ENCODE data around the gene PDHB. TPM values are rescaled to one million over a fixed set of nuclear protein-coding genes. Genes with fewer than 3 reads are reported as not detected.
A peak's percentile ranks its signal among the peaks of the same experiment; 100 is the strongest.

Gene PDHB
- total RNA-seq, 1 donor: 75.4 TPM

DNA sequence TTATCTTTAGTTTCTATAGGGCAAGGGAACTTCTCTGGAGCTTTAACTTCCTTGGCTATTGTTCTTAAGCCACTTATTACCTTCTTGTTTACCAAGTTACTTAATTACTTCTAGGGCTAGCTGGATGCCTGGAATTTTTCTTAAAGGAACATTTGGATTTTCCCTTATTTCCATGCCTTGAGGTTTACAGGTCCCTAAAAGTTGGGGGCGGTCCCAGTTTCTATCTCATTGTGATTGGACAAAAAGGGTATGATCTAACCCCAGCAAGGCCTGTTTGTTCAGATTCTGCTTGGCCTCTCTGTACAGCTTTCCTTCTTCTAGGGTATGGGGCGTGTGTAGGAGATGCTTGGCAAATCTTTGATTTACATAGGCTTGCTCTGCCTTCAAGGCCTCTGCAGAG is 17.4 kb downstream of the PDHB start:
- no peak overlapping the region for H3K4me3 ChIP-seq (ENCODE audit: low read depth, low read length)
- TF ChIP-seq, protein P1, sequence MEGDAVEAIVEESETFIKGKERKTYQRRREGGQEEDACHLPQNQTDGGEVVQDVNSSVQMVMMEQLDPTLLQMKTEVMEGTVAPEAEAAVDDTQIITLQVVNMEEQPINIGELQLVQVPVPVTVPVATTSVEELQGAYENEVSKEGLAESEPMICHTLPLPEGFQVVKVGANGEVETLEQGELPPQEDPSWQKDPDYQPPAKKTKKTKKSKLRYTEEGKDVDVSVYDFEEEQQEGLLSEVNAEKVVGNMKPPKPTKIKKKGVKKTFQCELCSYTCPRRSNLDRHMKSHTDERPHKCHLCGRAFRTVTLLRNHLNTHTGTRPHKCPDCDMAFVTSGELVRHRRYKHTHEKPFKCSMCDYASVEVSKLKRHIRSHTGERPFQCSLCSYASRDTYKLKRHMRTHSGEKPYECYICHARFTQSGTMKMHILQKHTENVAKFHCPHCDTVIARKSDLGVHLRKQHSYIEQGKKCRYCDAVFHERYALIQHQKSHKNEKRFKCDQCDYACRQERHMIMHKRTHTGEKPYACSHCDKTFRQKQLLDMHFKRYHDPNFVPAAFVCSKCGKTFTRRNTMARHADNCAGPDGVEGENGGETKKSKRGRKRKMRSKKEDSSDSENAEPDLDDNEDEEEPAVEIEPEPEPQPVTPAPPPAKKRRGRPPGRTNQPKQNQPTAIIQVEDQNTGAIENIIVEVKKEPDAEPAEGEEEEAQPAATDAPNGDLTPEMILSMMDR (IDR thresholded peaks at IDR 0.05; ENCODE audit: insufficient read depth, low read length): no peak
- no peak for DNase-seq (ENCODE audit: low read depth)

DNA sequence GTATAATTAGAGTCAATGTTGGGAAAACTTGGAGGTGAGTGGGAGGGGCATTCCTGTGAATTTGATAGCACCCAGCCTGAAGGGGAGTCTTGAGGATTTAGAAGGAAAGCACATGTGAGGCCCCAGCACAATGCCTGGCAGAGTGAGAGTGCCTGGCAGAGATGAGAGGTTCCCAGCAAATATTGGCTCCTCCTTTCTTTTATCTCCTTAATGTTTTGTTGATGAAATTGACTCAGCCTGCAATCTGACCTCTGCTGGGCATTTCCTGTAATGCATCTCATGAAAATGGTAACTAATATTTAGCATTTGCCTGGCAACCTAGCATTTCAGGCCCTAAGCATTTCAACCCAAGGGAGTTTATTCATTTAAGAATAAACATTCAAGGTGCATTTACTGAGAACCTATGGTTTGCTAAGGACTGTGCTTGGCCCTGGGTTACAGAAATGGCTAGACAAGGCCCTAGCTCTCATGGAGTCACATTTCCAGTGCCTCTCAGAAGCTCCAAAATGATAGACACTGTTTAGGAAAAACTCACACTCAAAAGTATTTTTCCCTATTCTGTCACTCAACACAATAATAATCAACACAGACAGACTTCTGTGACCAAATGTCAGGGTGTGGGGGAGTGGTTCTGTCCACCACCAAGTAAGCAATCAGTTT is 19.0 kb downstream of the PDHB start:
- TF ChIP-seq, protein P1 (IDR thresholded peaks at IDR 0.05; ENCODE audit: insufficient read depth, low read length): peak; percentile 78
- peak; percentile 88 for DNase-seq (ENCODE audit: low read depth)
- H3K4me3 ChIP-seq (ENCODE audit: low read depth, low read length): no peak overlapping the region

DNA sequence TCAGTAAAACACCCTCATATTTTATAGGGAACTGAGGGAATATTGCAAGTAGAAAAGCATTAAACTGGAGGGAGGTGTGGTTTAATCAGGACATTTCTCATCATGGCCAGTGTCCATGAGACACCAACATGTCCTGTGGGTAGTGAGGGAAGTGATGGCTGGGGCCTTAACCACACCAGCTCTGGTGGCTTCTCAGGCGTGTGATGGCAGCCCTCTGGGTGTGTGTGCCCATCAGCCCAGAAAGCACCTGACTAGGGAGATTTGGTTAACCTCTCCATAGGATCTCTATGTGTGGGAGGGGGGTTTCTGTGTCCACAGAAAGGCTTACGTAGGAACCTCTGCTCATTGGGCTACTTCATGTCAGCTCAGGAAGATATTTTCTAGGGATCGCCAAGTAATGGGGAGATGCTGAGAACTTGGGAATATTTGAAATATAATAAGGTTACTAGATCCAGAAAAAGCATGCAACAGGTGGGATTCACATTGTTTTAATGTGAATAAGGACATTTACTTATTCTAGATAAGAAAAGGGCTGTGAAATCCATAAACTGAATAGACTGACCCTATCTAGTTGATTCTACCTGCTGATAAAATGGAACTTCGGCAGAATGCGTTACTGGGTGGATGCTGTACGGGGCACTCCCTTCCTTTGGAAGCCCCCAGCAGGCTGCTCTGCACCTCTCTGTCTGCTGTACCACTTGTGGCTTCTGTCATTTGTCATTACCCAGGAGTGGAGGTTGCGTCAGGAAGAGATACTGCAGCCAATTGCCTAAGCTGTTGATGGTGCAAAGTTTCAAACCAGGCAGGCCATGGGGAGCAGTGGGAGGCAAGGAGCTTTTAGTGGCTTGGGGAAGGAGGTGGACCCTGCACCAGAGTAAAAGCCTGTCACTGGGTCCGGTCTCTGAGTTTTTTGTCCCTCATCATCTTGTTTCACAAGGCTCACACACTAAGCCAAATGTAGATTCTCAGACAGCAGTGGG is 21.5 kb downstream of the PDHB start:
- TF ChIP-seq, protein P1 (IDR thresholded peaks at IDR 0.05; ENCODE audit: insufficient read depth, low read length): no peak
- H3K4me3 ChIP-seq (ENCODE audit: low read depth, low read length): no peak overlapping the region
- no peak for DNase-seq (ENCODE audit: low read depth)

DNA sequence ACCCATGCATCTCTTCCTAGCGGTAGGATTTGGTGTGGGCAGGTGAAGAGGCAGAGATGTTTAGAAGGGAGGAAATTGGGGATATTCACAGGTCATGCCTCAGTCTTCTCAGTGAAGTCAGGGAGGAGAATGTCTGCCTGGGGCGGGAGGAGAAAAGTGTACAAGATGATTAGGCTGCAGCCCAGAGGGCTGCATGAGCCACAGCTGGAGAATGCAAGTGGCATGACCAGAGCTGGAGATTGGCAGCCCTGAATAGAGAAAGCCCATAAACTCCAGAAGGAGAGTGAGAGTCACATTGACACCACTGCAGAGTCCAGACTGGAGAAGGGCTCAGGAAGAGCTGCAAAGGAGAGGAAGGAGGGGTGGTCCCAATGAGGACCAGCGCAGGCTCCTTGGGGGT is 22.6 kb downstream of the PDHB start:
- TF ChIP-seq, protein P1 (IDR thresholded peaks at IDR 0.05; ENCODE audit: insufficient read depth, low read length): no peak
- no peak overlapping the region for H3K4me3 ChIP-seq (ENCODE audit: low read depth, low read length)
- no peak for DNase-seq (ENCODE audit: low read depth)

DNA sequence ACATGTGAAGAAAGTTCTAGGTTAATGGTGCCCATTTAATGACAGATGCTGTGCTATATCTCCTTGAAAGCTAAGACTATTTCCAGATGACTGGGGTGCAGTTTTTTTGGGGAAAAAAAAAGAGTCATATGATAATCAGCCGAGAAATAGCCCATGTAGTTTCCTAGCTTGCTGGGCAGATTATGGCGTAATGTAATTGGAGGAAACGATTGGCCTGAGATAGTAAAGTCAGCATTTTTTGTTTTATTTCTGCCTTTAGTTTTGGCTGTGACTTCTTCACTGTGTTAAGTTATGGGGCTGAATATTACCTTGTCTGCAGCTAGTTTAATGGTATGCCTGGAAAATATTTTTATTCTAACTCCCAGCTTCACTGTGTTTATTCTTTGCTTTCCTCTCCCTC is 24.0 kb downstream of the PDHB start:
- TF ChIP-seq, protein P1 (IDR thresholded peaks at IDR 0.05; ENCODE audit: insufficient read depth, low read length): no peak
- H3K4me3 ChIP-seq (ENCODE audit: low read depth, low read length): no peak overlapping the region
- DNase-seq (ENCODE audit: low read depth): no peak

DNA sequence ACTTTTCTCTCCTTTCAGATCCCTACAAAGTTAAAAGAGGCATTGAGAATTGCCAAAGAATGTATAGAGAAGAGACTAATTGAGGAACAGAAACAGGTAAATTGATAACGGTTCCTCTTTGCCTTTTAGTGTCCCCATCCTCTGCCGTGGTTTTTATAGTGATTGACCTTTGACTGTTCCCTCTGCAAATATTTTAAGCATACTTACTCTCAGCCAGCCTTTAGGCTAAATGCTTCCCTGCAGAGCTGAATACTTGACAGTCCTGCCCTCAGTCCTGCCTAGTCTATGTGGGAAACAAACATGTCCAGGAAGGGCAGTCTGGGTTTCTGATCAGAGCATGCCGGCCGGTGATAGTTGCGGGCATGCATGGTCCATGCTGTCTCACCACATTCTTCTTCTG is 24.7 kb downstream of the PDHB start:
- DNase-seq (ENCODE audit: low read depth): no peak
- TF ChIP-seq, protein P1 (IDR thresholded peaks at IDR 0.05; ENCODE audit: insufficient read depth, low read length): no peak
- no peak overlapping the region for H3K4me3 ChIP-seq (ENCODE audit: low read depth, low read length)
